NCI-H226 (cell line): ENCODE results near the gene LDAH.

Source experiments
- DNase-seq: peaks from one replicate; pipeline ENCODE4 v3.0.0-alpha.2; 2015

LDAH gene

GRCh38 chr2:20635113-20635510 is 187.8 kb downstream of the LDAH start:
- no peak for DNase-seq

- no peak for DNase-seq
Observed at GRCh38 chr2:20634507-20635112, 188.3 kb downstream of the LDAH start.
